HG03432 (cell line): Measurements from ENCODE around the gene DOCK1.
"Not testable (repeated sequence)": the region's sequence is repeated elsewhere in the genome, so short reads cannot be mapped to it uniquely, and the experiment has no call there.

Source experiments
- ATAC-seq: cut with Tn5 transposase; IDR thresholded peaks from one replicate; pipeline ENCODE4 v1.9.1; 2021; ENCODE audit warnings: mild to moderate bottlenecking, moderate library complexity; ENCODE audit not compliant: unreplicated experiment

The DOCK1 gene

DNA sequence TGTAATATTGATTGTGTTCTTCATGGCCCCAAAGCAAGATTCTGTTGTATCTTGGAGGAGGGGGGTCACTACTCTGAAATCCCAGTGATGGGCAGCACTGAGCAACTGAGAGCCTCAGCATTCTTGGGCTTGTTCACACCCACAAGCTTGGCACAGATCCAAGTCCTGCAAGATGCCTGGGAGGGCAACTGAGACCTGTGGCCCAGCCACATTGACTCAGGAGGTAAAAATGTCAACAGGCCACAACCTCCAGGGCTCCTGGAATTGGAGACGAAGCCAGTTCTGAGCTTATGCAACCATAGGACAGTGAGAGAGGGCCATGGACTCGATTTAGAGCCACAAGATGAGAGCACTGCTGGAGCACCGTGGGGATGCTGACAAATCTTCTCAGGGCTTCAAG is 3.1 kb upstream of the DOCK1 start:
- no peak for ATAC-seq

DNA sequence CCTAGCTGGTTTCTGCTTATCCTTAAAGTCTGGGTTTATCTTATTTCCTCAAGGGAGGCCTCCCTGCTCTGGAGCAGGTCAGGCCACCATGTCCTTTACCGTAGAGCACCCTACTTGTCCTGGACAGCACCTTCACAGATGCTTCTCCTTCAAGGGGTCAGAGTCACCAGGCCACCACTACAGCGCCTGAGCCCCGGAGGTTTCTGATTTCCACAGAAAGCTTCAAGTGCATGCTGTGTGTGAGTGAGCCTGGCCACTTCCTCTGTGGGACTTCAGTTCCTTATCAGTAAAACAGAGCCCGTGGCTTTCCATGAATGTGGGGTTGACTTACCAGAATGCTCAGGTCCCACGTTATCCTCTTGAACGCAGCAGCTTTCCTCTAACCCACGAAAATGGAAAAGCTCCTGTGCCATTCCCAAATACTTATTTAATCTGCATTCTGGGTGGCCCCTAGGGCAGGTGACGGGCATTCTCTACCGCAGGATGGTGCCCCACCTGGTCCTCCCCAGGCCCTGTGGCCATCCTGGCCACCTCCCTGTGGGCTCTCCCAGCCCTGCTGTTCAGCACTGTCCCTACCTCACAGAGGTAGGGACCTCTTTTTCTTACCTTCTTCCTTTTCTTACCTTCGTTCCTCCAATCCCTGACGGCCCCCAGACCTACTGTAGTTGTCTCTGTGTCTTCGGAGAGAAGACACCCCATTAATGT is 1.4 kb upstream of the DOCK1 start:
- no peak for ATAC-seq

DNA sequence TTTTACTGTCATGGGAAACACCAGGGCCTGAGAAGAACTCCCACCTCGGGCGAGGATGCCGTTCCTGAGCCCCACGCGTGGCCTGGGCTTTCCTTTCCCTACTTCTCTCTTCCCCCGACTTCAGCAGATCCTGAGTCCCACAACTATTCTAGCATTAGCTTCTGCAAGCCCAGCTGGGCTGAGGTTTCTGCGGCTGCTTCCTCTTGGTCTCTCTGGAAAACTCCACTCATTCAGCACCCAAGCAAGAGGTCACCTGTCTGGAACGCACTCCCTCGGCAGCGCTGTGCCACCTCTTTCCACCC is 761 bp upstream of the DOCK1 start:
- no peak for ATAC-seq

DNA sequence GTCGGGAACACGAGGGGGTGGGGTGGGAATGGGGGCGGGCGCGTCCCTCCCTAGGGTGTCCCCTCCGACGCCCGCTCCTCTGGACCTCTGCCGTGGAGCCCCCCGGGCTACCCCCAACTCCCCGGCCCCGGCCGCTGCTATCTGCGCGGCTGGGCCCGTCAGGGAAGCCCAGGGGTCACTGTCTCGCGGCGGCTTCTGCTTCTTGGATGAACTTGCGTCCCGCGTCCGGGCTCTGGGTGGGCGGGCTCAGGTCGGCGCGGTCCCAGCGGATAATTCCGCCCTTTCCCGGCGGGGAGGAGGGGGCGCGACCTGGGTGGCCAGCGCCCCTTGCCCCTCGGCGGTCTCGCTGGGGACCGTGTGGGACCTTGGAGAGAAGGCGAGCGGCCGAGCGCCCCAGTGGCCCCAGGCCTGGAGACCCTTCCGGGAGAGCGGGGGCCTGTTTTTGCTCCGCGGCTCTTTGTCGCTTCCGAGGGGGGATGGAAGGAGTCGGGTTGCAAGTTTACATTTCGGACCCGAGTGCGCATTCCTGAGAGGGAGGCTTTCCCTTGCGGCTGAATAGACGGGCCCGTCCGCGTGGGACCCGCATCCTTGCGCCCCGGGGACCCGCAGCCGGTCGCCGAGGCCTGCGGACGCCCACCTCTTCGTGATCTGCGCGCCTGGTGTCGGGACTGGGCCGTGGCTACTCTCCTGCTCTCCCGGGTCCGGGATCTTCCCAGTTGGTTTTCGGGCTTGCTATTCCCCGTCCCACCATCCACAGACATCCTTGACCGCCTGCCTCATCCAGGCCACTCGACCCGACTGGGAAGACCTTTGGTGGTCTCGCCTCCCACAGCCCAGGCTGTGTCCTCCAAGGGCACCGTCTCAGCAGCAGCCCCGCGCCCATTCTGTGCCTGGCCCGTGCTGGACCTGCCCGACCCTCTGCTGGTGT is 812 bp downstream of the DOCK1 start:
- no peak for ATAC-seq

DNA sequence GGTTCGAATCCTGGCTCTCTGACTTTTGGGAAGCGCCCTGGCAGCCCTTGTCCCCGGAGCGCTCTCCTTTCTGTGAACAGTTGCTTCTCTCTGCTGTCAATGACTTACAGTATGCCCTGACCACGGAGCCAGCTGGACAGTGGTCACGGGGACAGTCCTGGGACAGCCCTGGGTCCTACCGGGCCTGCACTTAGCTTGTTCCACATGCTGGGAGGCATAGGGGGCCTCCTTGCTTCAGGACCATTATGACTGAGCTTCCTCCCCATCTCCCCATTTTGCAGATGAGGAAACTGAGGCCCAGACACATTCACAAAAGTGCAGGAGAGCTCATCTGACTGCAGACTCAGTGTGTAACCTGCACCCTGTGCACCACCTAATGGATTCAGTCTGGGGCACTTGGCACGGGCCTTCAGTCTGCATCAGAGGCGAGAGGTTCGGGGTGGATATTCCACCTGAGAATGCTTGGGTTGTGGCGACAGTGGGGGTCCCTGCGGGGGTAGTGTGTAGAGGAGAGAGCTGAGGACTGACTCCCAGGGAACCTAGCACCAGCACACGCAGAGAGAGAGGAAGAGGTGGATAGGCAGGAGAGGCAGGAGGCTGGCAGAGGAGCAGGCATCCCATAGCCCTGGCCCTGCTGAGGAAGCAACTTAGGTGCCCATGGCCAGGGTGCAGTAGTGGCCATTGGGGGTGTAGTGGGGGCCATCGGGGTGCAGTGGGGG is 1.6 kb downstream of the DOCK1 start:
- ATAC-seq, result no peak

DNA sequence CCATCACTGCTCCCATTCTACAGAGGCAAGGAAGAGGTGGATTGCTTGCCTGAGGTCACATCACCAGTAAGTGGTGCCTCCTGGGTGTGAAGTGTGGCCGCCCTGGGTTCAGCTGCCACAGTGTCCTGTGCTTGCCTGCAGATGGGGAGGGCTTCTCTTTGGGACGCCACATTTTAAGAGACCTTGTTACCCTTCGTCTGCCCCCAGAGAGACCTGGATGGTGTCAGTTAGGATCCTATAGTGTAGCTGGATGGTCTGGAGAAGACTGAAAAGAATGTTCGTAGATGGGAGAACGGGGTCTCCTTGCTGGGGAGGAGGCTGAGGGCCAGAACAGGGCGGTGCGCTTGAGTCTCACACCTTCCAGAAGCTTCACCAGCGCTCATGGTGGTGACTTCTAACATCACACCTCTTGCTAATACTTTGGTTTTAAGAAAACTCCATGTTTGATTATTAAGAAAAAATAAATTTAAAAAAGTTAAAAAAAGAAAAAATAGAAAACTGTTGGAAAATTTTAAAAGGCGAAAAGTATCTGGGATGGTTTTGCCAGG is 2.3 kb downstream of the DOCK1 start:
- no peak for ATAC-seq

DNA sequence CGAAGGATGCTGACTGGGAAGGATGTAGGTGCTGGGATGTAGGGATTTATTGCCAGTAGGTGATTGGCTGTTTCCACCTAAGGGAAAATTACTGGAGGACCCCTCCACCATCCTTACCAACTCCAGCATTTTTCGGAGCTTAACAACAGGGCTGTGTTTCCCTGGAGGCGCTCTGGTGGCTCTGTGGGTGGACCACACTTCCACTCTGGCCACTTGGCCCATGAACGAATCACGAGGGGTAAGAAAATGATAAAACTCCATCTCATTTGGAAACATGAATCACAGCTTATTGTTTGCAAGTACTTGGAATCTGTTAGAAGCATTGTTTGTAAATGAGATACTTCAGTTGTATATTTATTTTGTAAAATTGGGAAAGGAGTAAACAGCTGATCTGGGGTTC is 3.0 kb downstream of the DOCK1 start:
- no peak for ATAC-seq

DNA sequence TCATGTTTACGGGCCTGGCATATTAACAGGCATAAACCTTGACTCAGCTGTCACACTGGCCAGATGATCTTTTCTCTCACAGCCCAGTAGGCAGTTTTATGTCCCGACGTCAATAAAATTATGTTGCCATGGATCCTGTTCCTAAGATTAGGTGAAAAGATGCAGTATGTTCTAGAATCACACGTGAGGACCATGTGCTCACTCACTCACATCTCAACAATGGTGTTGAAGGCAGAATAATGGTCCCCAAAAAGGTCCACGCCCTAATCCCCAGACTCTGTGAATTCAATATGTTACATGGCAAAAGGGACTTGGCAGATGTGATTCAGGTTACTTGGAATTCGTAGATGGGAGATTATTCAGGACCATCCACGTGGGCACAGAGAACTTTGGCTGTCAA is 3.5 kb downstream of the DOCK1 start:
- no peak for ATAC-seq

DNA sequence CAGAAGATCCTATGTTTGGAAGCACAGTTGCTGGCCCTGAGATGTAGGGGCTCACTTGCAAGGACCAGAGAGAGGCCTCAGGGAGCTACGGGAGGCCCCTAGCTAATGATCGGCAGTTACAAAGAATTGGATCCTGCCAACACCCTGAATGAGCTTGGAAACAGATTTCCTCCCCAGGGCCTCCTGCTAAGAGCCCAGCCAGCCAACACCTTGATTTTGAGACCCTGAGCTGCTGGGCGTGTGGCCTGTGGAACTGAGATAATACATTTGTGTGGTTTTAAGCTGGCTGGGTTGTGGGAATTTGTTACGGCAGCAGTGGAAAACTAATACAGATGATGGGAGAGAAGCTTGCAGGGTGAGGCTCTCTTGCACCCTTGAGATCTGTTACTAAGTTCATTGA is 3.9 kb downstream of the DOCK1 start:
- no peak for ATAC-seq

DNA sequence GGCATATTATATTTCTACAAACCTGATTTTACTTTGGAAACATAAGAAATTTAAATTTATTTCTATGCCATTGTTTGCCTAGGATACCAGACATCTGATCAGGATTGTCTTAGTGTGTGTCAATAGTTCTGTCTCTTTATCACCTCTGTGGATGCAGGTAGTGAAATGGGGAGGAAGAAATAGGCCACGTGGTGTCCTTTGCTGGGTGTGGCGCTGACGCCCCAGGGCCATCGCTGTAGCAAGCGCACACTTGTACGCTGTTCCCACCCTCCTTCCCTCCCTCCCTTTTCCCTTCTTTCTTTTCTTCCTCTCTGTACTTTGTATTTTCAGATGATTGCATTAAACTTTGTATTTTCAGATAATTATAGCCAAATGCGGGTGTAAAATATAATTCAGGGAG is 5.0 kb downstream of the DOCK1 start:
- ATAC-seq, result no peak

DNA sequence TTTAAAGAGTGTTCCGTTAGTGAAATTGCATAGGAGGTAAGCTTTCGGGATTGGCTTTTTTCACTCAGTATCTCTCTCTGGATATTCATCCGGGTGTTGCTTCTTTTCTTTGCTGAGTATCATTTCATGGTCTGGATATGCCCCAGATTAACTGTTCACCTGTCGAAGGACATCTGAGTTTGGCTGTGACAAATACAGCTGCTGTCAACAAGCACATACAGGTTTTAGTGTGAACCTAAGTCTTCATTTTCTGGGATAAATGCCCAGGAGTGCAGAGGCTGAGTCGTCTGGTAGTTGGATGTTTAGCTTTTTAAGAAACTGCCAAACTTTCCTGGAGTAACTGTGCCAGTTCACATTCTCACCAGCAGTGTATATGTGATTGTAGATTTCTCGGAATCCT is 5.6 kb downstream of the DOCK1 start:
- ATAC-seq, result no peak

DNA sequence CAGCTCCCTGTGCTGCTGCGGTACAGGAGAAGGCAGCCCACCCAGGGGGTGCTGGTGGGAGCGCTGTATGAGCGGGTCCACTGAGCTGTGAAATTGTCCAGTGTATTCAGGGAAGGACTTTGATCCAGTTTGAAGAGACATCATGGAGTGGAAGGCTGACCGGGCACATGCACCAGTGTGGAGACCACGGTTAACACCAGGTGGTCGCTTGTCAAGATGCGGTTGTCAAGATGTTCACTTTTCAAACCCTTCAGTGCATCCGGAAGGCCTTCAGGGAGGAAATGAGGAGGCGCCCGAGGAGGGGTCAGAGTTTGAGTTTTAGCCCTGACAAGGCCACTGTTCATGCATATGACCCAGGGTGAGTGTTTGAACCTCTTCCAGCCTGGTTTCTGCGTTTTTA is 6.1 kb downstream of the DOCK1 start:
- ATAC-seq, result no peak

DNA sequence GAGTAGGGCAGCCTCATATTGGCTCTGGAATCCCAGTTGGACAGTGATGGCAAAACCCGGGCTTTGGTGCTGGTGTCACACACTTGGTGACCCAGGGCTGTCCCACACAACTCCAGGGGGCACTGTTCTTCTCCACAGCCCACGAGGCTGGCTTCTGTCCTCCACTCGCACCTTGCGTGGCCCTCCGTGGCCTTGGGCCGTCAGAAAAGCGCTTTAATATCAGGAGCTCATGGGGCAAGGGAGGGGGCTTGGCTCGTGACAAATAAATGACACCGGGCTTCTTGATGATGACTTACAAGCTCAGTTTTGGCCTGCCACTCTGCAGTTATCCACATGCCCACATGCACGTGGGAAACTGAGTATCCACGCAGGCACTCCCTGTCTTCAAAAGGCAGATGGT is 8.1 kb downstream of the DOCK1 start:
- ATAC-seq, result no peak

DNA sequence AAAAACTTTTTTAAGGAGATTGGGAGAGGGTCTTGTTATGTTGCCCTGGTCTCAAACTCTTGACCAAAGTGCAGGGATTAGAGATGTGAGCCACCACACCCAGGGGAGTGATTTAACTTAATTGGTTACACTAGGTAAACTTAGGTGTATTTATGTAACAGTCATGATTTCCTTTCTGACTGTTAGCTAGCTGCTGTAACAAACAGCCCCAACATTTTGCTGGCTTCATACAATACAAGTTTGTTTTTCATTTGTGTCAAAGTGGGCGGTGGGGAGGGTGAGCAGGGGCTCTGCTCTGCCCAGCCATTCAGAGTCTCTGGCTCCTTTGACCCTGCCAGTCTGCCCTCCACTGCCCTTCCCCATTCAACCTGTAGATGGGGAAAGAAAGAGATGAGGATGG is 9.3 kb downstream of the DOCK1 start:
- ATAC-seq, result no peak

DNA sequence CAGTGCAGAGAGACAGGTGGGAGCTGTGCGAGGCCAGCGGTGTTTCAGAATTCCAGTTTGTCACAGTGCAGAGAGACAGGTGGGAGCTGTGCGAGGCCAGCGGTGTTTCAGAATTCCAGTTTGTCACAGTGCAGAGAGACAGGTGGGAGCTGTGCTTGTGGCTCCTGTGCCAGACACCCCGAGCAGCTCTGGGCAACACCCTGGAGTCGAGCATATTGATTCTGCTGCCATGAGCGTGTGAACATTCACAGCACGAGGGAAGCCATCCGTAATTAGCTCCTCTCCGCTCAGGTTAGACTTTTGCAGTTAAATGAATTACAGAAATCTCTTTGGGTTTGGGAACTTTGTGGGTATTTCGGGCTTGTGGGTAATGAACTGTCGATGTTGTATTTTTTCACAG is 11.7 kb downstream of the DOCK1 start:
- not testable (repeated sequence) for ATAC-seq

DNA sequence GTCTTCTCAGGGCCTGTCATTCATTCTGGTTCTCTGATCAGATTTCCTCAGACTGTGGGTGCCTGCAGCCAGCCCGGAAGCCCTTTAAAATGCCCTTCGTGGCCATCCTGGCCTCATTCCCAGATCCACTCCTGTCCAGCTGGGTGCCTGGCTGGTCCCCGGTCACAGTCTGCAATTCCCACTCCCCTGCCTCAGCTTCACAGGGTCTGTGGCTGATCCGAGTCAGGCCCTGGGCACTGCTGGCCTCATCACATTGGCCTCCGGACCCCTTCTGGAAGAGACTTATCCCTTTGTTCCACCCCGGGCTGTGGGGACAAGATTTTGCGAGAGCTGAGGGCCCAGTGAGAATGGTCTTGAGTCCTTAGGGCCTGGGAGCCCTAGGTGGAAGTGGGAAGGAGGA is 12.1 kb downstream of the DOCK1 start:
- no peak for ATAC-seq

DNA sequence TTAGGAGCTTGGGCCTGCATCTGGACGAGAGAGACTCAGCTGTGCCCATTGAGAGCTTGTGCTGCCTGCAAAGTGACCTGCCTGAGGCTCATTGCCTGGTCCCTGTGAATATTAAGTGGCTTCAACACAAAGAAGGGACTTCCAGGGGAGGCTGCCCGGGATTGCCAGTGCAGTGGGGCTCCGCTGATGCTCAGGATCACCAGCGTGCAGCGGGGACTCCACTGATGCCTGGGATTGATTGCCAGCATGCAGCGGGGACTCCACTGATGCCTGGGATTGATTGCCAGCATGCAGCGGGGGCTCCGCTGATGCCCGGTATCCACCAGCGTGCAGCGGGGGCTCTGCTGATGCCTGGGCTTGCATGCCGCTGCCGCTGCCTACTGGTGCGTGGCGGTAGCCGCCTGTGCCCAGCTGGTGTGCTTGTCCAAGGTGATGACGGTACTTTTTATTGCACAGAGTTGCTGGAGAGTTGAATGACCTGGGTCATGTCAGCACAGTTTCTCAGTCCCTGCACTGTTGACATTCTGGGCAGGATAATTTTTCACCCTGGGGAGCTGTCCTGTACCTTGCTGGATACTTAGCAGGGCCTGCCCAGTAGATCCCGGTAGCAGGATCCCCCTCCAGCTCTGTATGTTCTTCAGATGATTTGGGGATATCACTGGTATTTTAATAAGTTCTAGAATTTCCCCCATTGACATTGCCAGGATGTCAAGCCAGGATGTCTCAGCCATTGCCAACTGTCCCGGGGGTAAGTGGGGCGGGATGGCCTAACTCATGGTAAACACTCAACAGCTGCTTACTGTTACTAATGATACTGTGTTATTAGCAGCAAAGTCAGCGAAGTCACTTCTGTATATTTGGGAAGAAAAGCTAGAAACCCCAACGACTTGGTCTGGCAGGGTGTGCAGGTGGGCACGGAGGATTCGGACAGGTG is 13.0 kb downstream of the DOCK1 start:
- ATAC-seq, result no peak

DNA sequence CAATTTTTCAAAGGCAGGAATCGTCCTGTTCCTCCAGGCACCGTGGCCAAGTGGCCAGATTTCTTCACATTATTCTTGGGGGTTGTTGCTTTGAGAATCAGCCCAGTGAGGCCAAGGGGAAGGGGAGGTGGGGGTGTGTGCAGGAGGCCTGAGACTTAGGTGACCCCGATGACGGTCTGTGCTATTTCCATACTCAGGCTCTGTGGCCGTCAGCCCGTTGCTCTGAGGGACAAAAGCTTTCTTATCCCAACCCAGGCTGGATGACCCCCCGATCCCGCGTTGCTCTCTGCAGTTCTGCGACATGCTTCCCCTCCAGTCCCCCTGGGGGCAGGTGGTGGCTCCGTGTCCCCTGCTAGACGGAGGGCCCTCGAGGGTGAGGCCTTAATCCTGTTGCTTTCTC is 14.2 kb downstream of the DOCK1 start:
- no peak for ATAC-seq

DNA sequence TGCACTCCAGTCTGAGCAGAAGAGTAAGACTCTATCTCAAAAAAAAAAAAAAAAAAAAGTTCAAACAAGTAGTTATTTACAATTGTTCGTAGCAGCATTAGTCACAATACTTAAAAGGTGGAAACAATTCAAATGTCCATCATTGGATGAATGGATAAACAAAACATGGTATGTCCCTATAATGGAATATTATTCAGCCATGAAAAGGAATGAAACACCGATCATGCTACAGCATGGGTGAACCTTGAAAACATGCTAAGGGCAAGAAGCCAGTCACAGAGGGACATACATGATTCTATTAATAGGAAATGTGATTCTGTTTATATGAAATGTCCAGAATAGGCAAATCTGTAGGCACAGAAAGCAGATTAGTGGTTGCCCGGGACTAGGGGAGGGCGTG is 15.9 kb downstream of the DOCK1 start:
- ATAC-seq, result no peak

DNA sequence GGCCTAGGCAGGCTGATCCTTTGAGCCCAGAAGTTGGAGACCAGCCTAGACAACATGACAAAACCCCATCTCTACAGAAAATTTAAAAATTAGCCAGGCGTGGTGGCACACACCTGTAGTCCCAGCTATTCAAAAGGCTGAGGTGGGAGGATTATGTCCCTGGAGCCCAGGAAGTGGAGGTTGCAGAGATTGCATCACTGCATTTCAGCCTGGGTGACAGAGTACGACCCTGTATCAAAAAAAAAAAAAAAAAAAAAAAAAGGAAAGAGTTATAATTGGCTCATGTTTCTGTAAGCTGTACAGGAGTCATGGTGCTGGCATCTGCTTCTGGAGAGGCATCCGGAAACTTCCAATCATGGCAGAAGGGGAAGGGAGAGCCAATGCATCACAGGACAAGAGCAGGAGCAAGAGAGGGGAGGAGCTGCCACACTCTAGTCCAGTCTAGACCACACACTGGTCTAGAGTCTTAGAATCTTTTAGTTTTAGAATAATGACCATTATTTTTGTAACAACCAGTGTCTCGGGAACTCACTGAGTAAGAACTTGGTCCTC is 16.8 kb downstream of the DOCK1 start:
- ATAC-seq, result no peak
